HG03139 (cell line): ENCODE data around the gene TMEM221.
A peak's percentile ranks its signal among the peaks of the same experiment; 100 is the strongest.

ENCODE experiments used
- ATAC-seq: cut with Tn5 transposase; IDR thresholded peaks from one replicate; pipeline ENCODE4 v1.9.1; 2021; ENCODE audit not compliant: unreplicated experiment

TMEM221 gene

GRCh38 chr19:17473041-17473440 lies 24.6 kb upstream of the TMEM221 start:
- ATAC-seq, result no peak

DNA sequence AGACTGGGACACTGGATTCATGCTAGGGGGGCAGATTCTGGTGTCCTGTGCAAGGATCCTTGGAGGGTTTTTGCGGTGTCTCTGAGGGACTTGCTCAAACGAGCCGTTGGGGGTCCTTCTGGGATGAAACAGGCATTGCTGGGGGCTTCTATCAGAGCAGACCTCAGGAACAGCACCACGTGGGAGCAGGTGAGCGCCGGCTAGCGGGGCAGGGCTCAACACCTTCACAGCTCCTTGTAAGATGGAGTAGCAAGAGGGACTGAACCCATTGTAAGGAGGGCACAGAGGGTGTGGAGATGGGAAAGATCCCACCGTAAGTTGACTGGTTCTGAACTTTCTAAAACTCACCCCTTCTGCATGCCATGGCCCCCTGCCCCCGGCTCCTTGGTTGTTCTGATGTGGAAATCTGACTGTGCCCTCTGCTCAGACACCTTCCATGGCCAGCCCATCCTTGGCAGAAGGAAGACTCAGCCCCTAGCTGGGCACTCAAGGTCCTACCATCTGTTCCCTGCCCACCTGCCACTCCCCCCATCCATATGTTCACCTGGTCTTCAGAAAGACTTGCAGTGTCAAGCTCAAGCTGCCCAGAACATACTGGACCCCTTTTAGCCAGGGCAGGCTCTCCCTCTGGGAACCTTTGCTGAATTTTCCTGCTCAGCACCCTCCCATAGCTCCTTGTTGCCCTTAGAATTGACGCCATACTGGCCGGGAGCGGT lies 23.1 kb upstream of the TMEM221 start:
- no peak for ATAC-seq

DNA sequence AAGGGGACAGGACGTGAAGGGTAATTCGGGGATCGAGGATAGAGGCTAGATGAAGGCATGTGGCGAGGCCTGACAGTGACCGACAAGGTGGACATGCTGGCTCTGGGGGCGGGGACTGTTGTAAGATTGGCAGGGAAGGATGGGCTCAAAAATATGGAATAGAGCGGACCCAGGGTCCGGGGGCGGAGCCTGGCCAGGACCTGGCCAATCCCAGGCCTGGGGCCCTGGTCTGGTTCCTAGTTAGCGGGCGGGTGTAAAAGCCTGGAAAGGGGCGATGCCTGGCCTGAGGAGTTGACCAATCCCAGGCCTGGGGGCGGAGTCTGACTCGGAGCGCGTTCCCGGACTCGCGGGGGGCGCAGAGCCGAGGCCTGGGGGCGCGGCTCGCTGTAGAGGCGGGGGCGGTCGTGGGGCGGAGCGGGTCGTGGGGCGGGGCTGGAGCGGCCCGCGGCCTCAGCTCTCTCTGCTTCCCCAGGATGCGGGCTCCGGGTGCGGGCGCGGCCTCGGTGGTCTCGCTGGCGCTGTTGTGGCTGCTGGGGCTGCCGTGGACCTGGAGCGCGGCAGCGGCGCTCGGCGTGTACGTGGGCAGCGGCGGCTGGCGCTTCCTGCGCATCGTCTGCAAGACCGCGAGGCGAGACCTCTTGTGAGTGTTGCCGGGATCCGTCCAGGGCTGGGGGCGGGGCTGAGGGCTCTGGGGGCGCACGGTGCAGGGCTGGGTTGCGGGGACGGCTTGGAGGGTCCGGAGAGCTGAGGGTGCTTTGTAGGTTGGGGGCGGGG lies 21.8 kb upstream of the TMEM221 start, which contains the start of gene SLC27A1:
Gene SLC27A1, plus strand, starts transcription at position 457 of the 774 bp plus-strand sequence. Its CDS starts 17 bp downstream, at position 474.
- peak; percentile 72 for ATAC-seq

GRCh38 chr19:17469481-17470067 lies 21.1 kb upstream of the TMEM221 start:
- ATAC-seq, result peak; percentile 48

DNA sequence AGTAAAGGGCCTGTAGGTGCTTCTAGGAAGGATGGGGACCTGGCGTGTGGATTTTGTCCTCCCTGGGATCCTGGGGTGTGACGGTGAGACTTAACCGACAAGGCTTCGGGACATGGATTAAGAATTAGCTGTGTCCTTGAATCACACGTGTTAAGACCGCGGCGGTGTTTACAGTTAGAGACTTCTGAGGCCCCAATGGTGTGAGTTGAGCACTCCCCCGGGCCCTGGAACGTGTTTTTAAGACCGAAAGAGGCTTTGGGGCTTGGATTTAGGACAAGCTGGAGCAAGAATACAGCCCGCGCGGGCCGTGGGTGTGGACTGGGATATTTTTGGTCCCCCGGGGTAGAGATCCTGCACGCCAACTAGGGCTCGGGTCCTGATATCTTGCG lies 20.6 kb upstream of the TMEM221 start:
- no peak for ATAC-seq

- no peak for ATAC-seq
Observed at GRCh38 chr19:17468302-17469091, 20.0 kb upstream of the TMEM221 start.

DNA sequence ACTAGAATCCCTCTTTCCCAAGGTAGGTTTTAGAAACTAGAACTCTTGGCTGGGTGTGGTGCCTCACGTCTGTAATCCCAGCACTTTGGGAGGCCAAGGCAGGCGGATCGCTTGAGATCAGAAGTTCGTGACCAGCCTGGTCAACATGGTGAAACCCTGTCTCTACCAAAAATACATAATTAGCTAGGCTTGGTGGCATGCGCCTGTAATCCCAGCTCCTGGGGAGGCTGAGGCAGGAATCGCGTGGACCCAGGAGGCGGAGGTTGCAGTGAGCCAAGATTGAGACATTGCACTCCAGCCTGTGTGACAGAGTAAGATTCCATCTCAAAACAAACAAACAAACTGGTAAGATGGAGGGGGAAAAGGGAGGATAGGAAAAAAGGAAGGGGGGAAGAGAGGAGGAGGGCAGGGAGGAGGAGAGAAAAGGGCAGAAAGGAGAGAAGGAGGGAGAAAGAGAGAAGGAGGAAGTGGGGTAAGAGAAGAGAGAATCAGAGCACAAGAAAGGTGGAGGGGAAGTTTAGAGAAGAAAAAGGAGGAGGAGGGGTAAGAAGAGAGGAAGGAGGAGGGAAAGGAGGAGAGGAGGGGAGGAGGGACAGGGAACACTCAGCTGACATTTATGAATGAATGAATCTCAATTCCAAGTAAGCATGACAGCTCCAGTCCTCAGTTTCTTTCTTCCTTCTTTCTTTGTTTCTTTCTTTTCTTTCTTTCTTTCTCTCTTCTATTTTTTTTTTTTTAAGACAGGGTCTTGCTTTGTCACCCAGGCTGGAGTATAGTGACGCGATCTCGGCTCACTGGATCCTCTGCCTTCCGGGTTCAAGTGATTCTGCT lies 19.2 kb upstream of the TMEM221 start:
- no peak for ATAC-seq

GRCh38 chr19:17466487-17466850 lies 18.0 kb upstream of the TMEM221 start:
- ATAC-seq, result no peak

- no peak for ATAC-seq
Observed at GRCh38 chr19:17460372-17461230, 12.1 kb upstream of the TMEM221 start, which contains the start of gene NXNL1. Gene NXNL1, minus strand, starts transcription at chr19:17460926. Its CDS starts 57 bp downstream, at chr19:17460869.

- no peak for ATAC-seq
Observed at GRCh38 chr19:17458970-17459369, 10.5 kb upstream of the TMEM221 start.

DNA sequence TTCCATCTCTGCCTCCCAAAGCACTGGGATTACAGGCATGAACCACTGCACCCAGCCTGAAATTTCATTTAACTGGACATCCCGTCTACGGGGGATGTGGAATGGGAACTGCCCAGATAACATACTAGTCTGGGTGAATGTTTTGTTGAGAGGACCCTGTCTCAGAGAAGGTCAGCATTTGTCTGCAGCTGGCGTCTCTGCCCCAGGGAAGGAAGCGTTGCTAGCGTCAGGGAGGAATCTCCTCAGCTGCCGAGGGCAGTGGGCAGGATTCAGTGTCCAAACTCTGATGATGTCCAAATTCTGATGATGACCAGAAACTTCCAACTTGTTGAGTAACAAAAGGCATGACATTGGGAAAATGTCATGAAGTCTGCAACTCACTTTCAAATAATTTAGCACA lies 9.1 kb upstream of the TMEM221 start:
- ATAC-seq, result no peak

GRCh38 chr19:17456127-17456526 lies 7.7 kb upstream of the TMEM221 start:
- no peak for ATAC-seq

- ATAC-seq, result no peak
Observed at GRCh38 chr19:17455308-17456123, 7.0 kb upstream of the TMEM221 start.

- ATAC-seq, result no peak
Observed at GRCh38 chr19:17454576-17455071, 6.2 kb upstream of the TMEM221 start.

GRCh38 chr19:17451820-17452219 lies 3.4 kb upstream of the TMEM221 start:
- ATAC-seq, result no peak

- ATAC-seq, result no peak
Observed at GRCh38 chr19:17450264-17451075, 2.0 kb upstream of the TMEM221 start.

- ATAC-seq, result no peak
Observed at GRCh38 chr19:17447704-17448130, 751 bp downstream of the TMEM221 start.
